ENCODE measurements around the gene SRRM1.

SRRM1 gene

DNA sequence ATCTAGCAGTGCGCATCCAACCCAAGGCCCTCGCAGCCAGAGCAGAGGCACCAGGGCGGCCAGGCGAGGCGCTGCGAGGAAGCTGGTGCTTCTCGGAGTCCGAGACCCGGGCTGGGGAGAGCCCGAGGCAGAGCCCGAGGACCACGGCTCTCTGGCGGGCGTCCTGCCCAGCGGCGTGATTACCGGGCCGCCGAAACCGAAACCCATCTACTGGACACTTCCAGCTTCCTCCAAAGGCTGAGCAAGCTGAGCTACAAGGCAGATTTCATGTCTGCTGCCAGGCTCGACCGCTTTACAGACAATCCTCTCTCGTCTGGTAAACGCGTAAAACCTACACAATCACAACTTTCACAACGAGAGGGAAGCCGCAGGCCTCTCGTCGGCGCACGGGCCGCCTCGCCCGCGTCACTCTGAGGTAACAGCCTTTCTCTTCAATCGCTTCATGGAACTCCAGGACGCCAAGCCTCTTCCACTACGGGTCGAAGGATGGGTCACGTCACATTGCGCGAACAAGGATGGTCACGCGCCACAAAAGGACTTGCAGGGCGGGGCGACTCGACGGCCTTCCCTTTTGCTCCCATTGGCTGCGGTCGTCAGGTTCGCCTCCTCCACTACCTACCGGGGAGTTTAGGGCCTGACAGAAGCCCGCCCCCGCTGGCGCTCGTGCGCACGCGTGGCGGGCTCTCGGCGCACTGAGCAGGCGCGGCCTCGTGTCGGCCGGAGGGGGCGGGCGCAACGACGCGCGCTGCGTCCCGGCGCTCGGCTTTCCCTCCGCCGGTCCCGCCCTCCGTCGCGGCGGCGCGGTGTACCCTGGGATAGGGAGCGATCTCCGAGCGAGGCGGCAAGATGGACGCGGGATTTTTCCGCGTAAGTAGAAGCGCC lies at the start of gene SRRM1:
TSS of gene SRRM1 (plus strand) at position 822 of the 882 bp plus-strand sequence. CDS start at position 847, 25 bp downstream.
- in situ Hi-C loops (cut with MboI; ENCODE audit: low sequenced_read_pairs) = no loop called here

GRCh38 chr1:24594328-24594598 lies 48.8 kb upstream of the SRRM1 start:
- in situ Hi-C loops (cut with MboI; ENCODE audit: low sequenced_read_pairs) = no loop called here

DNA sequence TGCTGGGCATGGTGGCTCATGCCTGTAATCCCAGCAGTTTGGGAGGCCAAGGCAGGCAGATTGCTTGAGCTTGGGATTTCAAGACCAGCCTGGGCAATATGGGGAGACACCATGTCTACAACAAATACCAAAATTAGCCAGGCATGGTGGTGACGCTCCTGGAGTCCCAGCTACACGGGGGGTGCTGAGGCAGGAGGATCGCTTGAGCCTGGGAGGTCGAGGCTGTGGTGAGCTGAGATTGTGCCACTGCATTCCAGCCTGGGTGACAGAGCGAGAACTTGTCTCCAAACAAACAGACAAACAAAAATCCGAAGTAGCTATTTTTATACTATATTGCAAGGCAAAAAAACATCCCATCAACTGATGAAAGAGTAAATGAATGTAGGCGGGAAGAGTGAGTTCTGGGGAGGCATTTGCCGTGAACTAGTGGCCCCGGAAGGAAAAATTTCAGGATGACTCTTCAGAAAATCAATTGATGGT lies 46.7 kb upstream of the SRRM1 start:
- in situ Hi-C loops (cut with MboI; ENCODE audit: low sequenced_read_pairs) = no loop called here

DNA sequence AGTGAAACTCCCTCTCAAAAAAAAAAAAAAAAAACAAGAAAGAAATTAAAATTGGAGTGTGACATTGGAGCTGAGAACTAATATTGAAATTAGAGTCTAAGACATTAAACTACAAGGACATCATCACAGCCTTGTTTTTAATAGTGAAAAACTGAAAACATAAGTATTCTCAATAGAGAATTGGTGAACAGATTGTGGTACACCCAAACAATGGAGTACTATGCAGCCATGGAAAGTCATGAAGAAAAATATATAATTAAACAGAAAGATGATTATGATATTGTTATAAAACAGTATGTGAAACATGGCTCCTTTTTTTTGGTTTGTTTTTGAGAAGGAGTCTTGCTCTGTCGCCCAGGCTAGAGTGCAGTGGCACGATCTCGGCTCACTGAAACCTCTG lies 43.8 kb upstream of the SRRM1 start:
- in situ Hi-C loops (cut with MboI; ENCODE audit: low sequenced_read_pairs) = no loop called here

- in situ Hi-C loops (cut with MboI; ENCODE audit: low sequenced_read_pairs) = no loop called here
Observed at GRCh38 chr1:24600551-24600950, 42.6 kb upstream of the SRRM1 start.

GRCh38 chr1:24605534-24606295 lies 37.4 kb upstream of the SRRM1 start:
- in situ Hi-C loops (cut with MboI; ENCODE audit: low sequenced_read_pairs) = no loop called here

GRCh38 chr1:24606296-24606605 lies 36.9 kb upstream of the SRRM1 start:
- in situ Hi-C loops (cut with MboI; ENCODE audit: low sequenced_read_pairs) = no loop called here

- in situ Hi-C loops (cut with MboI; ENCODE audit: low sequenced_read_pairs) = no loop called here
Observed at GRCh38 chr1:24606621-24607020, 36.5 kb upstream of the SRRM1 start.

DNA sequence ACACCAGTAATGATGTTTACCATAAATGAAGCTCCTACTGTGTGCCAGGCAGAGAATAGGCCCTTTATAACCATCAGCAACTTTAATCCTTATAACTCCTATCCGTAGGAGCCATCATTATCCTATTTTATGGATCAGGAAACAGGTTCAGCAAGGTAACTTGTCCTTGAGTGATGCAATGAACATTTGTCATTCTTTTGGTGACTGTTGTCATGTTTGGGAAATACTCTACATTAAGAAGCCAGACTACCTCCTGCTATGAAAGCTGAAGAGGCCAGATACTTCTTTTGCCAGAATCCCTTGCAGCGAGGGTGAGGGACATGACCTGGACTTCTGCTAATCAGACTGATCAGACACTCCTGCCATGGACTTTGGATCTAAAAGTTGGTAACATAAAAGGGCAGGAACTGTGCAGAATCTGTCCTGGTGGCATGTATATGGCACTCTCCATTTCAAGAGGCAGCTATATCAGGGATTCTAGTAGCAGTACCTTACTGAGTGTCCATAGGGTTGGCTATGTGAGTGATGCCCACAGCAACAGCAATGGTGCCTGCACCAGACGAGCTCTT lies 33.1 kb upstream of the SRRM1 start:
- in situ Hi-C loops (cut with MboI; ENCODE audit: low sequenced_read_pairs) = no loop called here

DNA sequence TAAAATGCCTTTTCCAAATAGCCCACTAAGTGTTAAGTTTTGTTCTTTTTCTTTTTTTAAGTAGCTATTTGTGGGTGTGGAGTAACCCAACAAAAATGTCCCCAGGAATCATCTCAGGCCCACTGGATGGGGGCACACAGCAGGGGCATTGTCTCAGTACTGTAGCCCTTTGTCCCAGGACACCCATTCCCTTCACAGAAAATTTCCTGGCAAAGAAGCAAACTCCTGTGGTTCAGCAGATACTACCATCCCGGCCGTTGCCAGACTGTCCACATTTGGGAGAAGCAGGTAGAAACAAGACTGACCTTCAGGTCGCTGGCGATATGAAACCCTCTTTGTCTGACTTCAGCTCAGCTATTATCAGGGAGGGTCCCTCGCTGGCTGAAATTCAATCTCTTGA lies 23.7 kb upstream of the SRRM1 start:
- in situ Hi-C loops (cut with MboI; ENCODE audit: low sequenced_read_pairs) = no loop called here

DNA sequence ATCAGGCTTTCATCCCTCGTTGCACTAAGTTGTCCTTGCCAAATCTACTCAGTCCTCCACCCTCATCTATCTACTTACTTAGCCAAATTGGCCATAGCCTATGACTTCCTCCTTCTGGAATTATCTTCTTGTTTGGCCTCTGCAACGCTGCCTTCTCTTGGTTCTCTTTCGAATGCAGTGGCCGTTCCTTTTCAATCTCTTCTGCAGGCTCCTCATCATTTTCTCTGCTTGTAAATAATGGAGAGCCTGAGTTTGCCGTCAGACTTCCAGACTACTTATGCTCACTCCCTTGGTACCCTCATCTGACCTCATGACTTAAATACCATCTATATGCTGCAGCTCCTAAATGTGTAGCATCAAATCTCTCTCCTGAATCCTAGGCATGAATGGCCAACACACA lies 22.4 kb upstream of the SRRM1 start:
- in situ Hi-C loops (cut with MboI; ENCODE audit: low sequenced_read_pairs) = no loop called here

GRCh38 chr1:24621121-24621520 lies 22.0 kb upstream of the SRRM1 start:
- in situ Hi-C loops (cut with MboI; ENCODE audit: low sequenced_read_pairs) = no loop called here

- in situ Hi-C loops (cut with MboI; ENCODE audit: low sequenced_read_pairs) = no loop called here
Observed at GRCh38 chr1:24622218-24622617, 20.9 kb upstream of the SRRM1 start.

DNA sequence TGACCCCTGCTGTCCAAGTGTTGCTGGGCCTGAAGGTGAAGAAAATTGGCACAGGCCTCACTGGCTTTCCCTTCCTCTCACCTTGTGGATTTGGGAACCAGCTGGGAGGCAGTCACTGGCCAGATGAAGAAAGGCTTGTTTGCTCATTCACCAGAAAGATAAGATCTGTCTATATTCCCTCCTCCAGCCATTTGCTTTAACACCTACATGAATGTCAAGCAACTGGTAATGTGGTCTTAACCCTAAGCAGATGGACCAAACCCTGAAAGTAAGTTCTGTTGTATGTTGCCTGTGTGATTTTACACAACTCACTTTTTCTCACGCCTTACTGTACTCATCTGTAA lies 10.3 kb upstream of the SRRM1 start:
- in situ Hi-C loops (cut with MboI; ENCODE audit: low sequenced_read_pairs) = no loop called here

GRCh38 chr1:24635195-24635843 lies 7.8 kb upstream of the SRRM1 start:
- in situ Hi-C loops (cut with MboI; ENCODE audit: low sequenced_read_pairs) = no loop called here

GRCh38 chr1:24636661-24637357 lies 6.3 kb upstream of the SRRM1 start:
- in situ Hi-C loops (cut with MboI; ENCODE audit: low sequenced_read_pairs) = no loop called here

GRCh38 chr1:24639094-24639493 lies 4.0 kb upstream of the SRRM1 start:
- in situ Hi-C loops (cut with MboI; ENCODE audit: low sequenced_read_pairs) = no loop called here

GRCh38 chr1:24639881-24640280 lies 3.2 kb upstream of the SRRM1 start:
- in situ Hi-C loops (cut with MboI; ENCODE audit: low sequenced_read_pairs) = no loop called here

GRCh38 chr1:24640288-24640687 lies 2.8 kb upstream of the SRRM1 start:
- in situ Hi-C loops (cut with MboI; ENCODE audit: low sequenced_read_pairs) = no loop called here

- in situ Hi-C loops (cut with MboI; ENCODE audit: low sequenced_read_pairs) = no loop called here
Observed at GRCh38 chr1:24641646-24642151, 1.4 kb upstream of the SRRM1 start.

All from HL-60/S4 treated with phorbol 12-myristate 13-acetate at 8.2 ng/mL for 4 days and 3 days (cell line).